Measurements from ENCODE around the gene PRKAG1.

GRCh38 chr12:49014547-49014946 lies 4.0 kb downstream of the PRKAG1 start:
- peak; percentile 22 for TF ChIP-seq CTCF (IDR thresholded peaks at IDR 0.05; ENCODE audit: insufficient read depth, low read depth, low read length)
- TF ChIP-seq EZH2 (IDR thresholded peaks at IDR 0.05; ENCODE audit: insufficient read depth, low read length) = no peak

Measured in astrocyte (in vitro differentiated cells and primary cell).